GM18858 (cell line): ENCODE measurements around the gene TNS3.

ENCODE experiments used
- ATAC-seq: cut with Tn5 transposase; IDR thresholded peaks from one replicate; pipeline ENCODE4 v1.9.1; 2021; ENCODE audit not compliant: unreplicated experiment

TNS3 gene

GRCh38 chr7:47508389-47509380 is 73.2 kb downstream of the TNS3 start:
- ATAC-seq: no peak

GRCh38 chr7:47507522-47507921 is 74.4 kb downstream of the TNS3 start:
- ATAC-seq: no peak

- ATAC-seq: no peak
These were observed 75.2 kb downstream of the TNS3 start for GRCh38 chr7:47506382-47507339.

- no peak for ATAC-seq
These were observed 76.5 kb downstream of the TNS3 start for GRCh38 chr7:47505312-47506007.

DNA sequence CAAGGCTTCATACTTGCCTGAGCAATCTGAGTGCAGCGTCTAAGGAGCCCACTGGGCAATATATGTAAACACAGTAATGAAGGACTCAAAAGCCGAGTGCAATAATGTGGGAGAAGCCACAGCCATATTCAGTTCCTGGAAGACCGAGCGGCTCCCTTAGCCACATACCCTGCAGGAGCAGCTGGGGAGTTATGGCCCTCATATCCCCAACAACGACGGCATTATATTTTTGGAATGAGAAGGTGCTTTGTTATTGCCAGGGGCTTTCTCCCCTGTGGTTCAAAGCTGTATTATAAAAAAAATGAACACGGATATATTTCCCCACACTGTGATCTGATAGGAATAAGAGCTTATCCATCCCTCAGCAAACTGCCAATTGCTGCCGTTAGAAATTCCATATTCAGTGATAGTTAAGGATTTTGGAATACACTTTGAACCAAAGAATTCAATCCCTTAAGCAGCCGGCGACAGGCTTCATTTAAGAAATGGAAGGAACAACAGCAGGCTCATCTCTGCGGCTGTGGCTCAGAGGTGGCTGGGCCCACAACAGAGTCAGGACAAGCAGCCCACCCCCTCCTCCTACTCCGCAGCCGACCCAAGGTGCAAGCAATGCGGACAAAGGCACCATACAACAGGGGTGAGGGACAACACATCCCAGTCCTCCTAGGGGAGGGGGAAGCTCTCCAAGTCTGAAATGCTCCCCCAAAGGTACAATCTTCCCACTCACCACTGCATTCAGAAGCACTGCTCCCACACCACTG is 77.2 kb downstream of the TNS3 start:
- ATAC-seq: no peak

- ATAC-seq: no peak
These were observed 78.6 kb downstream of the TNS3 start for GRCh38 chr7:47503281-47503680.

GRCh38 chr7:47502240-47502877 is 79.6 kb downstream of the TNS3 start:
- ATAC-seq: no peak

DNA sequence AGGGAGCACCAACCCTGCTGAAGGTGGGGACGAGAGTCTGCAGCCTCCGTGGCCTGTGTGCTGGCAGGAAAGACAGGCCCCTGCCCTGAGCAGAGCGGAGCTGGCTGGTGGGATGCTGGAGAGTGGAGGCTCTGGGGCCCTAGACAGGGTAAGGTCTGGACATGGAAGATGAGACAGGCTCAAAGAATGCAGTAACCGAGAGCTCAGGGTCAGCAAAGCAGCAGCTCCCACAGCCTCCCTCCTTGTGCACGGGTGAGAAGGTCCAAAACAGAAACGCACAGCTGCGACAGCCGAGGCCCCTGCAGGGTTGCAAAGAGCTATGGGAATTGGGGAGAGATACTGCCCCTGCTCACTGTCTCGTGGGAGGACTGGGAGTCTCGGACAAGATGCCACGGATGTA is 80.5 kb downstream of the TNS3 start:
- no peak for ATAC-seq

GRCh38 chr7:47500103-47500563 is 81.8 kb downstream of the TNS3 start:
- ATAC-seq: no peak

GRCh38 chr7:47498229-47499056 is 83.5 kb downstream of the TNS3 start:
- ATAC-seq: no peak

DNA sequence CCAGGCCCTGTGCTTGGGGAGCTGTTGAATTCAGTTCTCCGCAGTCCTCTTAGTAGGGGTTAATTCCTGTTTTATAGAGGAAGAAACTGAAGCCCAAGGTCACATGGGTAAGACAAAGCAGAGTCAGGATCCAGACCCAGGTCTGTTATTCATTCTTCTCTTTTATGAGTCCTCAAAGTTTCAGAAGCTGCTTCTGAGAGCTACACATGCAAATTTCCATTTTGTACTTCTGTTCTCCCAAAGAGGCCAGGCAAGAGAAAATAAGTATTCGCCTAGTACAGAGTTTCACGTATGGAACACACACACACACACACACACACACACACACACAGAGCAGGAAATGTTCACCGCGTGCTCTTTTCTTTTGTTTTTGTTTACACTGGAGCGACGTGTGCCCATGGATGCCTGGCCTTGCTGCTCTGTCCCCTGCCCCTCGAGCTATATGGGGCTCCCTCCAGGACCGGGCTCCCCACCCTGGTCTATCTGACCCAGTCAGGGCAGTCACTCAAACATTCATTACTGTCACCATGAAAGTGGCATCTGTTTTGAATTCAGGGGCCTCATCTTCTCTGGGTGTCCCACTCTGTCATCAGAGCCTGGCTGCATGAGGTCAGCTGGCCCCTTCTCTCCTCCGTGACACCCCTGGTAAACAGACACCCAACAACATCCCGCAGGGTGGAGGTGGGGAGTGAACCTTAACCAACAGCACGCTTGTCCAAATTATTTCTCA is 84.4 kb downstream of the TNS3 start:
- ATAC-seq: peak; percentile 97

GRCh38 chr7:47496666-47497065 is 85.2 kb downstream of the TNS3 start:
- ATAC-seq: no peak

- ATAC-seq: no peak
These were observed 85.8 kb downstream of the TNS3 start for GRCh38 chr7:47496056-47496665.

DNA sequence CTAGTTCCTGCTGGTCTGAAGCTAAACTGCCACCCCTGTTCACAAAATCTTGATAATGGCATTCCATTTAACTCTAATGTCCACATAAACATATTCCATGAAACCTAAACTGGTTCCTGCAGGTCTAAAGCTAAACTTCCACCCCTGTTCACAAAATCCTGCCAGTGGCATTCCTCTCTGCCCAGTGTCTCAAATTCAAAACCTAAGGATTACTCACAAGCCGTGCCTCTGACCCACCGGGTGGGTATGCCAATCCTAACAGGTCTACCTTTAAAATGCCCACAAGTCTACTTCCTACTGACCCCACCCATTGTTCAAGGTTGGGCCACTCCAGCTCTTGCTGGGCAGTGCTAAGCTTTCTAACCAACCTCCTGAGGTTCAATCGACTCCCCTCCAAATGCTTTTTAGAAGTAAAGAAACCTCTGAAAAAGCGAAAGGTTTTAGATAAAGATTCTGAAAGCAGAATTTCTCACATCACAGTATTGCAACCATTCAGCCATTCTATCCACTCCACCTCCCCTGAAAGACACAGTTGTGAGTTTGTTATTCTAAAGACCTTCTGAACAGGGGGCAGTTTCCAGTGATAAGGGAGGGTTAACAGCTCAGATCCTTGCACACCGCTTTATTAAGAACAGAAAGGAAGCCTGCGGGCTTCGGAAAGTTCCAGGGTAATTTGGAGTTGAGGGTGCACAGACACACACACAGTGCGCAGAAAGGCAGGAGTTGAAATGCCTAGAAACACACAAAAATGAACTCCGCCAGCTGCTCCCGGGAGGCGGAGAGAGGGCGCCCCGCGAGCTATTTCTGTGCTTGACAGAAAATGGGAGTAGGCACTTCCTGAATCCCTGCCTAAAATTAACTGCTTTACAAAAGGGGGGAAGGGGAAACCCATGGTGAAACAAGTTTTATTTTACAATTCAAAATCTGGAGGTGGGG is 87.7 kb downstream of the TNS3 start:
- ATAC-seq: no peak

DNA sequence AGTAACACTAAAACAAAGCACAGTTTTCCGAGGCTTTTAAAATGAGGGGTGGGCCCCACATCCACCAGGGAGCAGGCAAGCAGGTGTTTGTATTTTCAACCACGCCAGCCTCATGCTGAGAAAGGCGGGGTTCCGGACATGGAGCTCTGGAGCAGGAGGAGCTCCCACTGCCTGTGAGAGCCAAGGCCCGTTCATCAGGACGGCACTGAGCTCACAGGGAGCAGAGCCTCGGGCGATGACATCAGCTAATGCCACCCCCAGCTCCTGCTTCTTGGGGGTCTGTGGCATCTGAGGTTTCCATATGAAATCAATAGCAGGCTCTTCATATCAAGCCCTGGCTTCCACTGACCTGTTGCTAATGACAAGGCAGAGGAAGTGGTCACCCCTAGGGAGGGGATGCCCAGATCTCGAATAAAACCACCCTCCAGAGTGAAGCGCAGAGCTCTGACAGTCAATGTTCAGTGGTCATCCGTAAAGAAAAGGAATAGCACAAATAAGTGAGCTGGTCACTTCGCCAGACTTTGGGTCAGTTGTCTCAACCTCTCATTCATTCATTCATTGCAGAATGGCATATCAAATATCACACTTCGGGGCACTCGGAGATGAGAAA is 89.1 kb downstream of the TNS3 start:
- ATAC-seq: no peak
